Endodermal cell (in vitro differentiated cells): ENCODE data around the gene TMEM223. TPM values are rescaled to one million over a fixed set of nuclear protein-coding genes. Genes with fewer than 3 reads are reported as not detected.
A peak's percentile ranks its signal among the peaks of the same experiment; 100 is the strongest.

ENCODE experiments used
- DNase-seq: peaks from one replicate; pipeline ENCODE4 v3.0.0-alpha.2; 2017
- H3K27ac ChIP-seq: 2 replicates; pipeline ENCODE4 v1.5.1; 2013; ENCODE audit warnings: mild to moderate bottlenecking, low read depth, low read length, moderate library complexity
- H3K27me3 ChIP-seq: 2 replicates; pipeline ENCODE4 v1.6.1; 2013; ENCODE audit warnings: mild to moderate bottlenecking, low read length, moderate library complexity; ENCODE audit not compliant: insufficient read depth, control insufficient read depth, poor library complexity, severe bottlenecking
- H3K36me3 ChIP-seq: 2 replicates; pipeline ENCODE4 v1.7.0; 2013; ENCODE audit warnings: mild to moderate bottlenecking, low read length, moderate library complexity; ENCODE audit not compliant: control insufficient read depth, insufficient read depth
- H3K4me1 ChIP-seq: one replicate; pipeline ENCODE4 v1.7.0; 2013; ENCODE audit warnings: low read length; ENCODE audit not compliant: control insufficient read depth, insufficient read depth
- H3K4me3 ChIP-seq: 2 replicates; pipeline ENCODE4 v1.5.1; 2013; ENCODE audit warnings: mild to moderate bottlenecking, low read length, moderate library complexity
- H3K9ac ChIP-seq: 2 replicates; pipeline ENCODE4 v1.6.1; 2013; ENCODE audit warnings: mild to moderate bottlenecking, low read length, moderate library complexity; ENCODE audit not compliant: poor library complexity, severe bottlenecking; ENCODE audit errors: extremely low read depth
- H3K9me3 ChIP-seq: 2 replicates; pipeline ENCODE4 v1.6.1; 2013; ENCODE audit warnings: mild to moderate bottlenecking, low read length, moderate library complexity; ENCODE audit not compliant: control insufficient read depth
- H3K27ac Mint-ChIP-seq: 2 replicates; pipeline ENCODE4 v1.8.0; 2020; ENCODE audit warnings: mixed read lengths
- H3K27me3 Mint-ChIP-seq: 2 replicates; pipeline ENCODE4 v1.8.0; 2021; ENCODE audit warnings: mild to moderate bottlenecking, mixed read lengths; ENCODE audit not compliant: insufficient read depth
- H3K36me3 Mint-ChIP-seq: 2 replicates; pipeline ENCODE4 v1.8.0; 2020; ENCODE audit warnings: low read depth, mixed read lengths
- H3K4me1 Mint-ChIP-seq: 2 replicates; pipeline ENCODE4 v1.8.0; 2020; ENCODE audit warnings: mixed read lengths
- H3K4me3 Mint-ChIP-seq: 2 replicates; pipeline ENCODE4 v1.8.0; 2020; ENCODE audit warnings: mild to moderate bottlenecking, moderate library complexity, mixed read lengths
- H3K9me3 Mint-ChIP-seq: 2 replicates; pipeline ENCODE4 v1.8.0; 2020; ENCODE audit warnings: mild to moderate bottlenecking, mixed read lengths
- WGBS, 2 experiments: methylation state at CpG; one replicate each; pipeline versions ENCODE4 v1.1.5 to v1.1.7; 2013; ENCODE audit warnings: missing lambda C conversion rate in 2 of 2, mixed read lengths in 1 of 2; ENCODE audit not compliant: insufficient coverage in 1 of 2, insufficient read length in 1 of 2; 5-methylcytosine and 5-hydroxymethylcytosine counted together
- microRNA-seq: library from miRNA; unstranded; fragments of <30 nt; microRNA quantifications from one replicate; pipeline ENCODE4 v1.2.0, GENCODE V29; 2020; ENCODE audit warnings: borderline microRNAs expressed
- total RNA-seq, 2 donors: library from RNA; stranded (reverse); fragmentation: NEBNext Ultra II Directional in 1 of 2; extraction: Animal tissue kit (Norgen Biotek cat#: 25700) in 1 of 2; gene quantifications; 2 replicates in 1 of 2; 3 replicates in 1 of 2; pipeline ENCODE4 v1.2.1, GENCODE V29; 2021
- TF ChIP-seq, protein P1 (sequence below): fragments of 200-600 bp; sonication (generic); conservative IDR thresholded peaks from 2 replicates; pipeline ENCODE4 v1.5.0; 2021; ENCODE audit warnings: antibody characterized with exemption, mild to moderate bottlenecking

Gene TMEM223
- total RNA-seq, 2 donors from 2014 or later, result 18.4 to 21.0 TPM

DNA sequence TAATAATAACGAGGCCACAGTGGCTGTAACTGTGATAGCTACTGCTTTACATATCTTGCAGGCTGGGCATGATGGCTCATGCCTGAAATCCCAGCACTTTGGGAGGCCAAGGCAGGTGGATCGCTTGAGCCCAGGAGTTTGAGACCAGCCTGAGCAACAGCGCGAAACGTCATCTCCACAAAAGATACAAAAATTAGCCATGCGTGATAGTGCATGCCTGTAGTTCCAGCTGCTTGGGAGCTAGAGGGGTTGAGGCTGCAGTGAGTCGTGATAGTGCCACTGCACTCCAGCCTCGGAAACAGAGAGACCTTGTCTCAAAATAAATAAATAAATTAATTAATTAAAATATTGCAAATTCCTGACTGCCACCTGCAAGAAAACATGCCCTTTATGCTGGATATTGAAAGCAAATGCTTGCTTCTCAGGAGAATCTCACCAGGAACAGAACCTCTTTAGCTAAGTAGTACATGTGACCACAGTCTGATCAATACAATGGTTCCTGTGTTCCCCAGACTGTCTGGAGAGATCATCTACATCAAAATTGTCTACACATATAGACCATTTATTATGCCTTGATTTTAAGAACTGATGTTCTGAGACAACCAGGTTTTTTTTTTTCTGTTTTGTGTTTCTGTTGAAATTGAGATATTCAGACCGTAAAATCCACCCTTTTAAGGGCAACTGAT, 44.2 kb downstream of the TMEM223 start:
- H3K36me3 Mint-ChIP-seq, result peaks cover 22% of the 10 kb centered on the region
- Histone ChIP-seq H3K4me3 (no peak overlapping the region), H3K4me1 (no peaks in the 10 kb centered on the region), H3K27ac (peak overlapping the region; percentile 68), H3K27me3 (no peaks in the 10 kb centered on the region), H3K36me3 (peaks cover 14% of the 10 kb centered on the region), H3K9ac (no peak overlapping the region), H3K9me3 (no peaks in the 10 kb centered on the region)
- H3K4me1 Mint-ChIP-seq, result peaks cover 4% of the 10 kb centered on the region
- H3K4me3 Mint-ChIP-seq, result no peak overlapping the region
- TF ChIP-seq, protein P1, sequence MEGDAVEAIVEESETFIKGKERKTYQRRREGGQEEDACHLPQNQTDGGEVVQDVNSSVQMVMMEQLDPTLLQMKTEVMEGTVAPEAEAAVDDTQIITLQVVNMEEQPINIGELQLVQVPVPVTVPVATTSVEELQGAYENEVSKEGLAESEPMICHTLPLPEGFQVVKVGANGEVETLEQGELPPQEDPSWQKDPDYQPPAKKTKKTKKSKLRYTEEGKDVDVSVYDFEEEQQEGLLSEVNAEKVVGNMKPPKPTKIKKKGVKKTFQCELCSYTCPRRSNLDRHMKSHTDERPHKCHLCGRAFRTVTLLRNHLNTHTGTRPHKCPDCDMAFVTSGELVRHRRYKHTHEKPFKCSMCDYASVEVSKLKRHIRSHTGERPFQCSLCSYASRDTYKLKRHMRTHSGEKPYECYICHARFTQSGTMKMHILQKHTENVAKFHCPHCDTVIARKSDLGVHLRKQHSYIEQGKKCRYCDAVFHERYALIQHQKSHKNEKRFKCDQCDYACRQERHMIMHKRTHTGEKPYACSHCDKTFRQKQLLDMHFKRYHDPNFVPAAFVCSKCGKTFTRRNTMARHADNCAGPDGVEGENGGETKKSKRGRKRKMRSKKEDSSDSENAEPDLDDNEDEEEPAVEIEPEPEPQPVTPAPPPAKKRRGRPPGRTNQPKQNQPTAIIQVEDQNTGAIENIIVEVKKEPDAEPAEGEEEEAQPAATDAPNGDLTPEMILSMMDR, result no peak
- H3K9me3 Mint-ChIP-seq, result no peaks in the 10 kb centered on the region
- no peak overlapping the region for H3K27ac Mint-ChIP-seq
- no peak for DNase-seq
- H3K27me3 Mint-ChIP-seq, result no peaks in the 10 kb centered on the region
- 92 to 96% methylated on average over 4 to 7 of the region's 9 CpGs for WGBS, 2 experiments

Small RNA genes lying within 50 kb of the gene (microRNA-seq; reads per million reads assigned to microRNA genes)
- gene MIR6514, result not detected
- gene MIR6748, result not detected

Other genes with a start within 250 kb of the TMEM223 start
- gene AHNAK, start 245.2 kb downstream of the TMEM223 start, total RNA-seq, result 100 to 1,000 TPM; 109 to 165 TPM
- gene EEF1G, start 218.1 kb downstream of the TMEM223 start, total RNA-seq, result 1,000 to 10,000 TPM; 1,705 to 1,818 TPM
- 10 to 100 TPM; 16.0 to 33.5 TPM for gene TUT1, start 200.5 kb downstream of the TMEM223 start, total RNA-seq
- gene MTA2, start 190.1 kb downstream of the TMEM223 start, total RNA-seq, result 100 to 1,000 TPM; 131 to 155 TPM
- 10 to 100 TPM; 51.5 to 57.7 TPM for gene EML3, start 179.2 kb downstream of the TMEM223 start, total RNA-seq
- gene ROM1, start 178.7 kb downstream of the TMEM223 start, total RNA-seq, result 1 to 10 TPM in 1 of 2 donors, under 1 TPM in 1; 0.71 to 1.3 TPM
- 10 to 100 TPM; 38.6 to 53.9 TPM for gene B3GAT3, start 170.0 kb downstream of the TMEM223 start, total RNA-seq
- 100 to 1,000 TPM; 377 to 402 TPM for gene GANAB, start 145.4 kb downstream of the TMEM223 start, total RNA-seq
- gene INTS5, start 138.7 kb downstream of the TMEM223 start, total RNA-seq, result 10 to 100 TPM; 19.0 to 21.6 TPM
- 100 to 1,000 TPM; 125 to 140 TPM for gene C11orf98, start 126.8 kb downstream of the TMEM223 start, total RNA-seq
- gene CSKMT, start 126.7 kb downstream of the TMEM223 start, total RNA-seq, result 10 to 100 TPM; 29.9 to 39.4 TPM
- gene UQCC3, start 120.3 kb downstream of the TMEM223 start, total RNA-seq, result 10 to 100 TPM in 1 of 2 donors, 1 to 10 TPM in 1; 9.2 to 11.1 TPM
- gene LBHD1, start 119.7 kb downstream of the TMEM223 start, total RNA-seq, result 10 to 100 TPM in 1 of 2 donors, 1 to 10 TPM in 1; 7.5 to 14.1 TPM
- gene UBXN1, start 112.9 kb downstream of the TMEM223 start, total RNA-seq, result 10 to 100 TPM; 89.3 to 96.6 TPM
- under 1 TPM; 0.55 to 0.99 TPM for gene LRRN4CL, start 102.5 kb downstream of the TMEM223 start, total RNA-seq
- 10 to 100 TPM; 68.6 to 77.2 TPM for gene BSCL2, start 84.6 kb downstream of the TMEM223 start, total RNA-seq
- gene GNG3, start 84.3 kb downstream of the TMEM223 start, total RNA-seq, result 1 to 10 TPM in 1 of 2 donors, under 1 TPM in 1; 0.40 to 1.7 TPM
- 10 to 100 TPM; 48.1 to 49.8 TPM for gene HNRNPUL2, start 64.5 kb downstream of the TMEM223 start, total RNA-seq
- 10 to 100 TPM; 40.0 to 55.4 TPM for gene TTC9C, start 63.5 kb downstream of the TMEM223 start, total RNA-seq
- gene ZBTB3, start 37.8 kb downstream of the TMEM223 start, total RNA-seq, result 10 to 100 TPM; 16.9 to 33.8 TPM
- gene POLR2G, start 30.4 kb downstream of the TMEM223 start, total RNA-seq, result 100 to 1,000 TPM; 107 to 137 TPM
- 10 to 100 TPM; 37.4 to 41.7 TPM for gene TAF6L, start 20.6 kb downstream of the TMEM223 start, total RNA-seq
- gene TMEM179B, start 4.6 kb downstream of the TMEM223 start, total RNA-seq, result 10 to 100 TPM; 31.0 TPM
- 10 to 100 TPM; 45.8 to 61.4 TPM for gene NXF1, start 13.4 kb upstream of the TMEM223 start, total RNA-seq
- 10 to 100 TPM; 36.9 to 37.3 TPM for gene STX5, start 40.0 kb upstream of the TMEM223 start, total RNA-seq
- gene TEX54, start 40.8 kb upstream of the TMEM223 start, total RNA-seq, result not detected
- 10 to 100 TPM; 44.6 to 48.1 TPM for gene WDR74, start 47.6 kb upstream of the TMEM223 start, total RNA-seq
- gene SLC3A2, start 88.9 kb upstream of the TMEM223 start, total RNA-seq, result 100 to 1,000 TPM; 438 to 488 TPM
- not detected for gene CHRM1, start 129.4 kb upstream of the TMEM223 start, total RNA-seq
- gene SLC22A6, start 193.0 kb upstream of the TMEM223 start, total RNA-seq, result not detected
- under 1 TPM in 1 of 2 donors, not detected in 1; 0.22 TPM for gene SLC22A8, start 223.8 kb upstream of the TMEM223 start, total RNA-seq